ENCODE results near the gene C1orf198.
A peak's percentile ranks its signal among the peaks of the same experiment; 100 is the strongest.
"Not testable (repeated sequence)": the region's sequence is repeated elsewhere in the genome, so short reads cannot be mapped to it uniquely, and the experiment has no call there.

C1orf198 gene

GRCh38 chr1:230860617-230861384, 7.5 kb downstream of the C1orf198 start:
- DNase-seq (ENCODE audit: low read depth): no peak

DNA sequence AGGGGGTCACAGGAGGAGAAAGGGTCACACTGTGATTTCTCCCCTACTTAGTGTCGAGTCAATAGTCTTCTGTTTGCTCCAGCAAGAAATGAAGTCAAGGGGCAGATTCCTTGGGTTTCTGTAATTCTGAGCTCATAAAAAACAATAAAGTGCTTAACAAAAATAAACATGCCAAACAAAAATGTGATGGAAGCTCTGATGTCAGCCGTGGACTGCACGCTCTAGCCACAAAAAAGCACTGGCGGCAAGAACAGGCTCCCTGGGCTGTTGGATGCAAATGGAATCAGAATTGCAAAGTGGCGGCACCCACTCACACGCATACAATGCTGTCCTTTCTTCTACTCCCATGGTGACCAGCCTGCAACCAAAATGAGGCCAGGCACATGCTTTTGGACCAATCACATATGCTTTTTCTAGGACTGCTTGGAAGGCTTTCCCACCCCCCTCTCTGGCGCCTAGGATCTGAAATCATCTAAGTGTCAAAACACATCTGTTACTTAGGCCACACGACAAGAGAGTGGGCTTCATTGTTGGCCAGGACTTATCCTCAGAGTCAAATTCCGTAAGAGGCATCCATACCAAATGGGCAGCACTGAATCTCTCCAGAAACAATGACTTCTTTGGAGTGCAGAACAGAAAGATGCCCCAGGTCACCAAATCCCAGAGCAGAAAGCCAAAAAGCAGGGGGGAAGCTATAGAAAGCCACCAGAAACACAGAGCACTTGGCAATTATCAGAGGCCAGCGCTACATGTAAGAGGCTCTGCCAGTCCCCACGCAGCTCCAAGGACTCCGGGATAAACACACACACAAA, 9.2 kb downstream of the C1orf198 start:
- no peak for DNase-seq (ENCODE audit: low read depth)

DNA sequence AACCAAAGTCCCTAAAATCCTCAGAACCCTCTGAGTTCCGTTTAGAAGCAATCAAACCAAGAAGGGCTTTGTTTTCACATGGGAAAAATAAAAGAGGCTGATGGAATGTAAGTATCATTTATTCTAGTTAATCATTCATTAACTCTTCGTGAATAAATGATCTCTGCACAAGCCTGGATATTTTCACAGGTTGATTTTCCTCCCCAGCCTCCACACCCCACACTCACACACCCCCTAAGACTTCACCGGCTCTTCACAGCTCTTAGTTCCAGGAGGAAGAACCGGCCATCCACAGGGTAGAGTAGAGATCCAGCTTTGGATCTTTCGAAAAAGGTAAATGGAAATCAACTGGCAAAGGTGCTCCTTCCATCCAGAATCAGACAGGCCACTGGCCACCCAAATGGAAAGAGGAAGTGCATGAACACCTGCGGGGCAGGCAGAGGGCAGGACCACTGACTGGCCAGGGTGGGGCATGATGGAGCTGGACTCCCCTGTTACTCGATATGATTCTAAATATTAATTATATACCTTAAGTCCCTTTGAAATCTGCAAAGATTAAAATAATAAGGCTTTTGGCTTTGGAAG, 10.0 kb downstream of the C1orf198 start:
- no peak for DNase-seq (ENCODE audit: low read depth)

- DNase-seq (ENCODE audit: low read depth): no peak
Observed at GRCh38 chr1:230857822-230858221, 10.5 kb downstream of the C1orf198 start.

- DNase-seq (ENCODE audit: low read depth): no peak
Observed at GRCh38 chr1:230857077-230857476, 11.2 kb downstream of the C1orf198 start.

DNA sequence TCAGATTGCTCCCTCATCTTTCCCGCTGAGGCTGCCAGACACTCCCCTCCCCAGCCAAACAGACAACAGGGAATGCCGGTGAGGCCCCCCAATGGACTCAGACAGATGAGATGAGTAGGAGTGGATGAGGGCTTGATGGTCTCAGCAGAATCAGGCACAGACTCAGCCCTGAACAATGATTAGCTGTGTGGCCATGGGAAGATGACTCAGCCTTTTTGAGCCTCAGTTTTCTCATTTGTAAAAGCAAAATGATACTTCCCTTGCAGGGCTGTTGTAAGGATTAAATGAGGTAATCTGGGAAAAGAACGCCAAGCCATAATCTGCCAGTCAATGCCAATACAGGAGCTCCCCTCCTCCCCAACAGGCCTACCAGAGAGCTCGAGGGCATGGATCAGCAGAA, 12.4 kb downstream of the C1orf198 start:
- DNase-seq (ENCODE audit: low read depth): no peak

- DNase-seq (ENCODE audit: low read depth): no peak
Observed at GRCh38 chr1:230854423-230854822, 13.9 kb downstream of the C1orf198 start.

DNA sequence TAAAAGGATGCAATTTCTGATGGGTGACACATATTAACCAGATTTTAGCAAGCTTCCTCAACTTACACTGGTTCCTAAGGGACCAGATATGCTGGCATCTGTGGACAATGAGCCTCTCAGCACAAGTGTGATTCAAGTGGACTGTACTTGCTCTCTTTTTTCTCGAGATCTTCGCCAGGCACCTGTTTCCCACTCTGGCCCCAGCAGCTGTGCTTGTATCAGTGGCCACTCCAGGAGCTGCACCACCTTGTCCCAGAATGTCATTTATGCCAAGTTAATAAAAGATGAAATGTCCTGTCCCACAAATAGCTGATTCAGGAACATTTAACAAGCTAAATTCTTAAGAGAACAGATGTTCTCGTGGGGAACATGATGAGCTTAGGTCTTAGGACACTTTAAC, 14.6 kb downstream of the C1orf198 start:
- DNase-seq (ENCODE audit: low read depth): no peak

- DNase-seq (ENCODE audit: low read depth): no peak
Observed at GRCh38 chr1:230852959-230853358, 15.4 kb downstream of the C1orf198 start.

- peak; percentile 29 for DNase-seq (ENCODE audit: low read depth)
Observed at GRCh38 chr1:230851291-230851691, 17.0 kb downstream of the C1orf198 start.

DNA sequence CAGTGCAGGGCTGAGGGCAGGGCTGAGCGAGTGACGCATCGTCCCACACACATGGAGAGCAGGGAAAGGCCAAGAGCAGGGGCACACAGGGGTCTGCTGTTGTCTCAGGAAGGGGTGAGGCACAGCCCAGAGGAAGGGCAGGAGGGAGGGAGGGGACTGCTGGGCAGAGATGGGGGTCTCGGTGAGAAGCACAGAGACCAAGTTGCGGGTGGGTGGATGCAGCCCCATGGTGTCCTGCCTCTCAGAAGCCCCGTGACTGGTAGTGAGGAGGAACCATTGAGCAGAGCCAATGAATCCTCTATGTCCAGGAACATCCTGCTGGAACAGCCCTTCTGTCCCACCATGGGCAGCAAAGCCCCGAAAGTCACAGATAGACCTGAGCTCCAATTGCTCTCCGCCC, 17.8 kb downstream of the C1orf198 start:
- DNase-seq (ENCODE audit: low read depth): no peak

DNA sequence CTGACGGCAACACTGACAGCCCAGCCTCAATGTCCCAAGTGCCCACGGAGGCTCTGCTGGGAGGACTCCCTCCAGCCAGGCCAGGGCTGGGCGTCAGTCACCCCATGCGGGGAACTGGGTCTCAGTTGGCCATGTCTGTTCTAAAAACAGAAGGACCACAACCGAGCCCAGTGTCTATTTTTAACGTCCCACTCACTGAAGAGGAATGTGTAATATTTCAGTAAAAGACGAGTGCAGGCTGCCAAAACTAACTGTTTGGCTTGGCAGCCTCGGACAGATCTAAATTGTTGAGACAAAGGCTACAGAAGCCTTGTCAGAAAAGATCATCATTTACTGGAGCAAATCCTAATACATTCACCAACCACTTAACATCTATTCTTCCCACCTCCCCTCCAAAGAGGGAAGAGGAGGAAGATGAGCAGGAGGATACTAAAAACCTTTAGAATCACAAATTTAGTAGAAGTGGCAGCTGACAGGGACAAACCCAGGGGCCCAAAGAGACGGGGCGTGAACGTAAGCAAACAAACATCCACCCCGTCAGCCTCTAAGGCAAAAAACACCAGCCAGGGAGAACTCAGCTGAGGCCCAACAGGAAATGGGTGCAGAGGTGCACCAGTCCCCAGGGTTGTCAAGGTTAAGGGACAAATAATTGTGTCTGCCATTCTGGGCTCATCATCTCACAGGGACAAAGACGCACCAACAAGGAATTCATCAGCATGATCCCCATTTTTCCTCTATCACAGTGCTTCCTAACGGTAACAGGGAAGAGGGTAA, 18.7 kb downstream of the C1orf198 start:
- peak; percentile 87 for DNase-seq (ENCODE audit: low read depth)

DNA sequence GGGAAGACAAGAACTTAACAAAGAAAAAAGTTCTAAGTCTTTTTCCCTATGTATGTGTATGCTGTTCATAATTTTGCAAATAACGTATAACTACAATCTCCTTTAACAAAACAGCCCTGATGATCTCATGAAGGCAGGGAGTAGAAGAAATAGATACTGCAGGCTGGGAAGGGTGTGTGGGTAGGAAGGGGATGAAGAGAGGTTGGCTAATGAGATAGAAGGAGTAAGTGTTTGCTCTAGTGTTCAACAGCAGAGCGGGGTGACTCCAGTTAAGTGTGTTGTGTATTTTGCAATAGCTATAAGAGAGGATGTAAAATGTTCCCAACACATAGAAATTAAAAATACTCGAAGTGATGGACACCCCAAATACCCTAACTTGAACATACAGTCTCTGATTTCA, 20.1 kb downstream of the C1orf198 start:
- no peak for DNase-seq (ENCODE audit: low read depth)

GRCh38 chr1:230845184-230845583, 23.1 kb downstream of the C1orf198 start:
- not testable (repeated sequence) for DNase-seq (ENCODE audit: low read depth)

- no peak for DNase-seq (ENCODE audit: low read depth)
Observed at GRCh38 chr1:230844561-230844960, 23.8 kb downstream of the C1orf198 start.

DNA sequence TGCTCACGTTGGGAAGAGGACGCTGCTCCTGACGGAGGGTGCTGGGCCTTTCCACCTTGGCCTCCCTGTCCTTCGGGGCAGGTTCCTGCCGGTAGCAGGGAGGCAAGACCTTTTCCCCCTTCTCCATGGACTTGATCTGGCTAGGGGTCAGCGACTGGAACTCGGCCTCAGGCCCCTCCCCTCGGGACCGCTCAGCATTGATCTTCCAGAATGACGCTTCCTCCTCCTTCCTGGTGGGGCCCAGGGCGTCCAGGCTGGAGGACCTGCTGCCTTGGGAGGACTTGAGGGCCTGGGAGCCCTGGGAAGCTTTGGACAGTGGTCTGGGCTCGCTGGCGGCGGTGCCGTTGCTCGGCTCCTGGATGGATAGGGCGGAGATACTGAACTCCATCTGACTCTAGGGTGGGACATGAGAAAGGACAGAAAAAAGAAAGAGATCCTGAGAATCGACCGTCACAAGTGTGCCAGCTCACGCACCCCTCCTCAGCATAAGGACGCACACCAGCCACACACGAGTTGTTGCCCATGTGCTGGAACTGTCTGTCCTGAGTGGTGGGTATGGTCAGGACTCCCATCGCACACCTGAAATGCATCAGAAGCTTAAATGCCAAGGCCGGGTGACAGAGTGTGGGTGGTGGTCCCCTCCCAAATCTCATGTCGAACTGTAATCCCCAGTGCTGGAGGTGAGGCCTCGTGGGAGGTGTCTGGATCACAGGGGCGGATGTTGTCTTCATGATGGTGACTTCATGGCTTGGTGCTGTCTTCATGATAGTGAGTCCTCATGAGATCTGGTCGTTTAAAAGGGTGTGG, 24.6 kb downstream of the C1orf198 start:
- DNase-seq (ENCODE audit: low read depth): no peak

DNA sequence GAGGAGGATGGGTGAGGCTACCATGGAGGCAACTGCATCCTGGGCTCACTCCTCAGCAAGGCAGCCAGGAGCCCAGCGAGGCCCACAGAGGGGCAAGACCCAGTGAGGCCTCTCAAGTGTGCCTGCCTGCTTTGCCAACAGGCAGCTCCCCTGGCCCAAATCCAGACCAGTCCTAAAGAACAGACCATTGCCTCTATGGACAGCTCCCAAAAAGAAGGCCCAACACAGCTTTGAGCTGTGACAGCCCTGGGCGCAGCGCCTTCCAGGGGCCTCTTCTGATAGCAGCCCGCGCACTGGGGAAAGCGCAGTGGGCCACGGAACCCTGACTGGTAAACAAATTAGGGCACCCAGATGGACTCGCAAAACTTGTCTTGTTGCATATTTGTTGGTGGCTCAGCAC, 25.5 kb downstream of the C1orf198 start:
- no peak for DNase-seq (ENCODE audit: low read depth)

- no peak for DNase-seq (ENCODE audit: low read depth)
Observed at GRCh38 chr1:230839173-230839572, 29.1 kb downstream of the C1orf198 start.

DNA sequence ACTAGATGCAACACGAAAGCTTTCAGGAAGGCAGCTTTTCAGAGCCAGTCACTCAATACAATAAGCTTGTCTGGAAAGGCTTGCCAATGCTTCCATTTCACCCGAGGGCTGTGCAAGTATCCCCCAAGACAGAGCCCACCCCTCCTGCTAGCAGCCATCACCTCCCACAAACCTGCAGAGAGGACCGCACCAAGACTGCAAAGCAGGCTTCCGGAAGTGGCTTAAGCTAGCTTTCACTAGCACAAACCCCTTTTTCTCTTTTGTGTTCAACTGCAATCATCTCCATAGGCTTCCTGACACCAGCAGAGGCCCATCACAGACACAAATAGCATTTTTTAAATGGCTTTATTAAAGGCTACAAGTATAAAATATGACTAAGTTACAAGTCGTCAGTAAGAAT, 31.5 kb downstream of the C1orf198 start:
- no peak for DNase-seq (ENCODE audit: low read depth)

- no peak for DNase-seq (ENCODE audit: low read depth)
Observed at GRCh38 chr1:230836347-230836746, 32.0 kb downstream of the C1orf198 start.

DNA sequence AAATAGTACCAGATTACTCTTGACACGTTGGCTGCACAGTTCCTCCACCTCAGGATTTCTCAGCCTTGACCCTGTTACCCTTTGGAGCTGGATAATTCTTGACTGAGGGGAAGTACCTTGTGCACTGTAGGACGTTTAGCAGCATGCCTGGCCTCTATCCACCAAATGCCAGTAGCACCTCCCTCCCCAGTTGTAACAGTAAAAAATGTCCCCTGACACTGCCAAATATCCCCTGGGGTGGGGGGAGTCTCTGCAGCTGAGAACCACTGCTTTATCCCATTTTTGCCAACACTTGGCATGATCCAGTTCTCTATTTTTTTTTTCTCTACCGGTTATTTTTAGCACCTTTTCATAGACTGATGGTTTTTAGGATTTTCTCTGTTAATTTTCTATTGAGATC, 34.0 kb downstream of the C1orf198 start:
- no peak for DNase-seq (ENCODE audit: low read depth)
